Panc1 (cell line): Measurements from ENCODE around the gene PCAT7.
"Not testable (repeated sequence)": the region's sequence is repeated elsewhere in the genome, so short reads cannot be mapped to it uniquely, and the experiment has no call there.

Experiments
- CTCF ChIP-seq: fragments of 450-650 bp; IDR thresholded peaks from 2 replicates; pipeline ENCODE4 v1.5.1; 2017; ENCODE audit warnings: mild to moderate bottlenecking
- POLR2AphosphoS5 ChIP-seq: IDR thresholded peaks from 2 replicates; pipeline ENCODE4 v1.6.1; 2012; ENCODE audit warnings: mild to moderate bottlenecking, low read depth, low read length, moderate library complexity
- REST ChIP-seq, 2 experiments: IDR thresholded peaks; 2 replicates each; pipeline ENCODE4 v1.6.1; 2011 to 2012; ENCODE audit warnings: low read depth in 2 of 2, control low read depth in 1 of 2, low read length in 1 of 2, mild to moderate bottlenecking in 1 of 2, moderate library complexity in 1 of 2; ENCODE audit not compliant: insufficient read depth in 1 of 2
- SIN3A ChIP-seq: IDR thresholded peaks from 2 replicates; pipeline ENCODE4 v1.6.1; 2012; ENCODE audit warnings: low read depth, mild to moderate bottlenecking, low read length, moderate library complexity, borderline replicate concordance; ENCODE audit not compliant: insufficient read depth
- TCF7L2 ChIP-seq: IDR thresholded peaks from 2 replicates; pipeline ENCODE4 v1.6.1; 2011; ENCODE audit warnings: mild to moderate bottlenecking, low read depth, low read length, inconsistent platforms

GRCh38 chr9:94564279-94564678 is 9.4 kb downstream of the PCAT7 start:
- TF ChIP-seq CTCF; TCF7L2; POLR2AphosphoS5; REST (IDR thresholded peaks at IDR 0.05; ENCODE audit: insufficient read depth in 1 of 2, low read depth in 2 of 2, low read length in 1 of 2); SIN3A: not testable (repeated sequence)
